HG02763 (cell line): ENCODE results near the gene ROCK1.
"Not testable (repeated sequence)": the region's sequence is repeated elsewhere in the genome, so short reads cannot be mapped to it uniquely, and the experiment has no call there.

ENCODE experiments used
- ATAC-seq: cut with Tn5 transposase; IDR thresholded peaks from one replicate; pipeline ENCODE4 v1.9.1; 2021; ENCODE audit warnings: mild to moderate bottlenecking, moderate library complexity; ENCODE audit not compliant: unreplicated experiment

ROCK1 gene

DNA sequence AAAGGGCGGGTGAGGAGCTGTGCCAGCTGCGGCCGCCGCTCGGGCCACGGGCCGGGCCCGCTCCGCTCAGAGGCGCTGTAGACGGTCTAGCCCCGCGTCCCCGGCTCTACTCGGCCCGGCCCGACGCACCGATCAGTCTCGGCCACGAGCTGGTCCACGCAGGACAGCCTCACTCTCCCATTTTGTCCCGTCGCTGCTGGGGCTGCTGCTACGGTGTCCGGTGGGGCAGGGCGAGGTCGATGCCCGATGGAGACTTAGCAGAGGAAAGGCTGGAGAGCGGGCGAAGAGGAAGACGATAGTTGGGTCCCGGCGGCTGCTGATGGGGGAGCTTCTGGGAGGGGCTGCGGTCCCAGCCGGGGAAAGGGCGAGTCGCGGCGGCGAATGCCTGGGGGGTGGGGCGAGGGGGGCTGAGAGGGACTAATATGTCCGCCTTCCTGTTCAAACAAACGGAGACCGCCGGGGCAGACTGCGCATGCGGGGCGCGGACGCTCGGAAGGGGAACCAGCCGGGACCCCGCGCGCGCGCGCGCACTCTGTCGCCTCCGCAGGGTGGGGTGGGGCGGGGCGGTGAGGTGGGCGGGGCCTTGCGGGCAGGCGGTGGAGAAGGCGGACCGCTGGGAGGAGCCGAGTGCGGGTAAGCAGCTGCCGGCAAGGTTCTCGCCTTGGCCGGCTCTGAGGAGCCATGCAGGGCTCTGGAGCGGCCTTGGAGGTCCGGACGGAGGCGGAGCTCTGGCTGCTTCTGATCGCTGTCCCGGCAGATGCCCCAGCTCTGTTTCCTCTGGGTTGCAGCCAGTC, at the start of gene ROCK1:
TSS of gene ROCK1 (minus strand) at position 468 of the 794 bp plus-strand sequence. CDS start 903 bp downstream, outside the sequence.
- ATAC-seq = peak; percentile 93

- no peak for ATAC-seq
These were observed 43.8 kb upstream of the ROCK1 start for GRCh38 chr18:21155443-21155842.

GRCh38 chr18:21146016-21146415, 34.4 kb upstream of the ROCK1 start:
- ATAC-seq = no peak

- no peak for ATAC-seq
These were observed 33.8 kb upstream of the ROCK1 start for GRCh38 chr18:21145371-21145770.

GRCh38 chr18:21141668-21142422, 30.2 kb upstream of the ROCK1 start:
- no peak for ATAC-seq

- ATAC-seq = not testable (repeated sequence)
These were observed 26.3 kb upstream of the ROCK1 start for GRCh38 chr18:21137719-21138488.

GRCh38 chr18:21134895-21135294, 23.3 kb upstream of the ROCK1 start:
- no peak for ATAC-seq

DNA sequence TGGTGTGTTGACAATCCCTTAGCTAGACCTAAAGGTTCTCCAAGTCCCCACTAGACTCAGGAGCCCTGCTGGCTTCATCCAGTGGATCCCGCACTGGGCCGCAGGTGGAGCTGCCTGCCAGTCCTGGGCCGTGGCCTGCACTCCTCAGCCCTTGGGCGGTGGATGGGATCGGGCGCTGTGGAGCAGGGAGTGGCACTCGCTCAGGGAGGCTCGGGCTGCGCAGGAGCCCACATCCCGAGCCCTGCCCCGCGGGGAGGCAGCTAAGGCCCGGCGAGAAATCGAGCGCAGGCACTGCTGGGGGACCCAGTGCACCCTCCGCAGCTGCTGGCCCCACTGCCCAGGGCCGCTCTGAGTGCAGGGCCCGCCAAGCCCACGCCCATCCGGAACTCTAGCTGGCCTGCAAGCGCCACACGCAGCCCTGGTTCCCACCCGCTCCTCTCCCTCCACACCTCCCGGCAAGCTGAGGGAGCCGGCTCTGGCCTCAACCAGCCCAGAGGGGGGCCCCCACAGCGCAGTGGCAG, 20.8 kb upstream of the ROCK1 start:
- no peak for ATAC-seq

- ATAC-seq = no peak
These were observed 20.1 kb upstream of the ROCK1 start for GRCh38 chr18:21131698-21132227.

GRCh38 chr18:21129566-21130216, 18.1 kb upstream of the ROCK1 start:
- no peak for ATAC-seq

DNA sequence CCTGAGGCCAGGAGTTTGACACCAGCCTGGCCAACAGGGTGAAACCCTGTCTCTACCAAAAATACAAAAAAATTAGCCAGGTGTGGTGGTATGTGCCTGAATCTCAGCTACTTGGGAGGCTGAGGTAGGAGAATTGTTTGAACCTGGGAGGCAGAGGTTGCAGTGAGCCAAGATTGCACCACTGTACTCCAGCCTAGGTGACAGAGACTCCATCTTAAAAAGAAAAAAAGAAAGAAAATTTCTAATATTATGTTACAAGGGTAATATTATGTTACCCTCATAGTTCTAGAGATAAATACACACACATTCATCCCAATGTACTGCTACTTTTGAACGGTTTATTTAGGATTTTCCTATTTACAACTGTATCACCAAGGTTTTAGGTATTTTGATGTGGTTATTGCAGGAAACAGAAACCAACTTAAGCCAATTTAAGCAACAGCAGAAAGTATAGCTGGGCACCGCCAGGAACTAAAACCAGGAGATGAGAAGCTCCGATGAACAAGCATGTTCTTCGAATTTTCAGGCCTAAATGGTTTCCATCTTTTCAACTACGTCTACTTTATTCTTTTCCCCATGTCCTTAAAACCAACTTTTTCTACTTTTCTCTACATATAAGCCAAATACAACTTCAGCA, 11.8 kb upstream of the ROCK1 start:
- no peak for ATAC-seq

- ATAC-seq = no peak
These were observed 7.2 kb upstream of the ROCK1 start for GRCh38 chr18:21118806-21119205.

DNA sequence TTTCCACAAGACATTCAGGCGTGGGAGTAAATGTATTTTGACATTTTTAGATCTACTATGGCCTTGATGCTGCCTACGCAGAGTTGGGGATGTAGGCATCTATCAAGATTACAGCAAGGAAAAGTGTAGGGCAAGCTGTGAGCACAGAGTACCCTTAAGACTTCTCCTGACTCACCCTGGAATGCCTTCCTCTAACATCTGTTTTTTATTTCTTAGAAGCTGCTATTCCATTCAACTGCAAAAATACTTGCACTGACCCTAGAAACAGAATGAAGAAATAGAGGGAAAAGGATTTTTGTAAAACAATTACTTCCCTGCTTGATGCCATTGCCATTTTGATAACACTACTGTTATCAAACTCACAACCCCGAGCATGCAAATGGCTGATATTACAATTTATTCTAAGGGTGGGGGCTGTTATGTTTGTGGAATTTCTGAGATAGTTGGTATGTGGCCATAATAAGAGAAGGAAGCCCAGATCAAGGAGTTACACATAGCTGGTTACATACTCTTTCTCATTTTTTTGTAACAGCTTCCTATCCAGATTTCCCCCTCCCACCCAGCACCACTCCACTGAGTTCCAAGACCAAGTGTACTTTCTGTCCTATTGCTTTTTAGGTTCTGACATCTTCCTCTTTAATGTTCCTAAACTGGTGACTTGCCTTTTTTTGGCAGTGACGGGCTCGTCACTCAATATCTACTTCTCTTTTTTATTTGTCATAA, 6.0 kb upstream of the ROCK1 start:
- no peak for ATAC-seq

DNA sequence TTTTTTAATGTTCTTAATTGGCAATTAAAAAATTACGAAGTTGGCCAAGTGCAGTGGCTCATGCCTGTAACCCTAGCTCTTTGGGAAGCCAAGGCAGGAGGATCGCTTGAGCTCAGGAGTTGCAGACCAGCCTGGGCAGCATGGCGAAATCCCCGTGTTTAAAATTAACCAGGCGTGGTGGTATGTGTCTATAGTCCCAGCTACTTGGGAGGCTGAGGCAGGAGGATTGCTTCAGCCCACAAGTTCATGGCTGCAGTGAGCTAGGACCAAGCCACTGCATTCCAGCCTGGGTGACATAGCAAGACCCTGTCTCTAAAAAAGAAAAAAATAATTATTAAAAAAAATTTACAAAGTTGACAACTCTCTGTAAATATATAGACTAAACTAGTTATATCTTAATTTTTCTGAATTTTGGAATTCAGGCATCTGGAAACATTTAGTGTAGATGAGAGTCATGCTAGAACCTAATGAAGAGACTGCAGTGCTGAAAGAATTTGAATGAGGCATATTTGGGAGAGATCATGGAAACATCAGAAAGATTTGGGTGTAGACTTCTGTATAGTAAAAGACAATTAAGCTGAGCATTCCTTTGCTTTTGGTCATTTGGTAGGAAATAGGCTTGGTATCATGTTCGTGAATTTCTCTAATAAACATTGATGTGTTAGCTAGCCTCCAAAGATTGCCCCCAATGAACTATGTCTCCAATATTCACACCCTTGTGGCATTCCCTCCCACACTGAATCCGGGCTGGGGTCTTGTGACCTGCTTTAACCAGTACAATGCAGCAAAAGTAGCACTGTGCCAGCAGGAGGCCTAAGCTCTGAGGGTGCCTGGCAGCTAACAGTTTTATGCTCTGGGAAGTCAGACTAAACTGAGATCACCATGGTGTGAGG, 4.2 kb upstream of the ROCK1 start:
- no peak for ATAC-seq

DNA sequence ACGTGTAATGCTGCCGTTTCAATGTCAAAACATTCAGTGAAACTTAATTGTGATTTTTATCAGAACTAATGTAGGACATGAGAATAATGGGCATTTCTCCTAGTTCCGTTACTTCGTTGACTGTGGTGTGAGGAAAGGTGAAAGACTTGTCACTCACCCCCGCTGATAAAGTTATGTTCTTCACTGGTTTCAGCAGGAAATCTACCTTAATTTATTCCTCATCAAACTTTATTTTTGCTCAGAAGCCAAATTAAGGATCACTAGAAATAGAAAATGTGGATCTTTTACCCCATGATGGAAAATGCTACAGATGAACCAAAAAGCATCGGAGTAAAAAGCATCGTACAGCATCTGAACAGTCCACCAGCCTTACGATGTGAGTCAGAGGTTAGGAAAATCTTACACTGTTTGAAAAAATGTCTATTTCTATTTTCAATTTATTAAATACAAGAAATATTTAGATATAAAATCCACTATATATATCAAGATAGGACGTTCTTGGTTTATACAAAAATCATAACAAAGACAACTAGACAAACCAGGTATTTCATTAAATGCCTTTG, 1.0 kb upstream of the ROCK1 start:
- ATAC-seq = no peak

- no peak for ATAC-seq
These were observed 494 bp upstream of the ROCK1 start for GRCh38 chr18:21112140-21112473.

DNA sequence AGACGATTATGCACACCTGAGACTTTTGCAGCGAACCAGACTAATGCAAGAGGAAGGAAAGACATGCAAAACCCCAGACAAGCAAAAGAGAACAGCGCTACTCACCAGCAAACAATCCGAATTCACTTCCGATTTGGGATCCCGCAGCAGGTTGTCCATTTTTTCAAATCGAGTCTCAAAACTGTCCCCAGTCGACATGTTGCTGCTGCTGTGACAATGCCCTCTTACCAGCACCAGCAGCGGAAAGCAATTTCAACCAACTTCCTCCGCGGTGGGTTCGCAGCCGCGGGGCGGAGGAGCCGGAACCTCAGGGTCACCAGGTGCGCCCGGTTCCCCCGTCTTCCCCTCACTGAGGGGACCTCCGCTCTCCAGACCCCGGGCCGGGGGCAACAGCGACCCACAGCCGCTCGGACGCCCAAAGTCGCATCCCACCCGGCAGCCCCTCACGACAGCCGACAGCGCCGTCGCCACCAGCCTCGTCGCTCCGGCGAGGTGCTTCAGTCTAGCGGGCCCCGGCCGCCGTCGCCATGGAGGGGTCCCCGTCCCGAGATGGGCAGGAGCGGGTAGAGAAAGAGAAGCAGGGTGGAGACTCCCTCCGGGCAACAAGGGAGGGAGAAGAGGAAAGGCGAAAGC, 784 bp downstream of the ROCK1 start:
- ATAC-seq = peak; percentile 22
